GM13977 (cell line): Measurements from ENCODE around the gene EPHB1.

Experiments
- DNase-seq: peaks from one replicate; pipeline ENCODE4 v3.0.0; 2012; ENCODE audit warnings: low spot score
- in situ Hi-C: fragments of 300-500 bp; cut with MboI; formaldehyde crosslinking; loops from one replicate; pipeline ENCODE4 v1.12.0; 2022; ENCODE audit warnings: low sequenced_read_pairs, low pct_unique_long_range_greater_than_20kb, mixed read lengths, inconsistent platforms; ENCODE audit not compliant: unreplicated experiment
- TF ChIP-seq, protein P1 (sequence below): IDR thresholded peaks from 2 replicates; pipeline ENCODE4 v1.5.1; 2012; ENCODE audit warnings: mild to moderate bottlenecking, control low read depth; ENCODE audit not compliant: insufficient read depth; ENCODE audit errors: extremely low read depth, missing control alignments

The EPHB1 gene

GRCh38 chr3:134900482-134900881 is 105.4 kb downstream of the EPHB1 start:
- TF ChIP-seq, protein P1, sequence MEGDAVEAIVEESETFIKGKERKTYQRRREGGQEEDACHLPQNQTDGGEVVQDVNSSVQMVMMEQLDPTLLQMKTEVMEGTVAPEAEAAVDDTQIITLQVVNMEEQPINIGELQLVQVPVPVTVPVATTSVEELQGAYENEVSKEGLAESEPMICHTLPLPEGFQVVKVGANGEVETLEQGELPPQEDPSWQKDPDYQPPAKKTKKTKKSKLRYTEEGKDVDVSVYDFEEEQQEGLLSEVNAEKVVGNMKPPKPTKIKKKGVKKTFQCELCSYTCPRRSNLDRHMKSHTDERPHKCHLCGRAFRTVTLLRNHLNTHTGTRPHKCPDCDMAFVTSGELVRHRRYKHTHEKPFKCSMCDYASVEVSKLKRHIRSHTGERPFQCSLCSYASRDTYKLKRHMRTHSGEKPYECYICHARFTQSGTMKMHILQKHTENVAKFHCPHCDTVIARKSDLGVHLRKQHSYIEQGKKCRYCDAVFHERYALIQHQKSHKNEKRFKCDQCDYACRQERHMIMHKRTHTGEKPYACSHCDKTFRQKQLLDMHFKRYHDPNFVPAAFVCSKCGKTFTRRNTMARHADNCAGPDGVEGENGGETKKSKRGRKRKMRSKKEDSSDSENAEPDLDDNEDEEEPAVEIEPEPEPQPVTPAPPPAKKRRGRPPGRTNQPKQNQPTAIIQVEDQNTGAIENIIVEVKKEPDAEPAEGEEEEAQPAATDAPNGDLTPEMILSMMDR = no peak
- in situ Hi-C loops = no loop called here
- DNase-seq = no peak

DNA sequence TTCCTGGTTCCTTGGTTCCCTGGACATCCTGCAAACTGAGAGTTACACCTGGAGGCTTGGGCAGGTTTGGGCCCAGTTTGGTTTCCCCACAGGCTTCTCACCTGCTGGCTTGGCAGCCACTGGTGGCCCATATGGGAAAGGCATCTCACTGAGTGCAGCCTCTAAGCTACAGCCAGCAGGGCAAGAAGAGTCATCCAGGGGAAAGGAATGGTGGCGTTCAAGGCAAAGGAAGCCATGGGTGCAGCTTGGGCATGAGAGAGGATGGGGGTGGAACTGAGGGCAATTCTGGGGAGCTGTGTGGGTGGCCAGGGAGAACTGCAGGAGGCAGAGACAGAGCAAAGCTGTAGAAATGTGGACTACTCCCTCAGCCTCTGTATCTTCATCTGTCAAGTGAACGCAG is 106.4 kb downstream of the EPHB1 start:
- TF ChIP-seq, protein P1 = no peak
- in situ Hi-C loops = no loop called here
- no peak for DNase-seq

- peak; percentile 34 for DNase-seq
- in situ Hi-C loops = no loop called here
- TF ChIP-seq, protein P1 = no peak
These were observed 108.8 kb downstream of the EPHB1 start for GRCh38 chr3:134903837-134904236.

DNA sequence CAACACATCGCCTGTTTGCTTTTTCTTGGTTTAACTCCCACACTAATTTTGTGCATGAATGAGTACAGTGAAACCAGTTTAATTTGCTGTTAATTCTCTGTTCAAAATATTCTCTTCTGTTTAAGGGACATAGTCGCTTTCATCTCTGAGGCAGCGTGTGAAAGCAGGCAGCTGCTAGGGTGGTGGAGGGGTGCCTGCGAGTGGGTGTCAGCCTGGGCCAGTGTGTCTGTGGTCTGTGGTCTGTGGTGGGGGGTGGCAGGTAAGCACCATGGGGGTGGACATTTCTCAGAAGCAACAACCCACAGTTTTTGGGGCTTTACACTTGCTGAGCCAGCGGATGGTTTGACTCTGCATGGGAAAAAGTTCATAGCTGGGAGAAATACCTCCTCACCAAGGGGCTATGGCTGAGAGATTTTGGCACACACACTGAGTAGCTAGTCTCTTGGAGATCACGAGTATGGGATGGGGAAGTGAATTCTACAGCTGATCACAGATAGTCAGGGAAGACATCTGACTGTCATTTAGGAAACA is 109.2 kb downstream of the EPHB1 start:
- in situ Hi-C loops = no loop called here

DNA sequence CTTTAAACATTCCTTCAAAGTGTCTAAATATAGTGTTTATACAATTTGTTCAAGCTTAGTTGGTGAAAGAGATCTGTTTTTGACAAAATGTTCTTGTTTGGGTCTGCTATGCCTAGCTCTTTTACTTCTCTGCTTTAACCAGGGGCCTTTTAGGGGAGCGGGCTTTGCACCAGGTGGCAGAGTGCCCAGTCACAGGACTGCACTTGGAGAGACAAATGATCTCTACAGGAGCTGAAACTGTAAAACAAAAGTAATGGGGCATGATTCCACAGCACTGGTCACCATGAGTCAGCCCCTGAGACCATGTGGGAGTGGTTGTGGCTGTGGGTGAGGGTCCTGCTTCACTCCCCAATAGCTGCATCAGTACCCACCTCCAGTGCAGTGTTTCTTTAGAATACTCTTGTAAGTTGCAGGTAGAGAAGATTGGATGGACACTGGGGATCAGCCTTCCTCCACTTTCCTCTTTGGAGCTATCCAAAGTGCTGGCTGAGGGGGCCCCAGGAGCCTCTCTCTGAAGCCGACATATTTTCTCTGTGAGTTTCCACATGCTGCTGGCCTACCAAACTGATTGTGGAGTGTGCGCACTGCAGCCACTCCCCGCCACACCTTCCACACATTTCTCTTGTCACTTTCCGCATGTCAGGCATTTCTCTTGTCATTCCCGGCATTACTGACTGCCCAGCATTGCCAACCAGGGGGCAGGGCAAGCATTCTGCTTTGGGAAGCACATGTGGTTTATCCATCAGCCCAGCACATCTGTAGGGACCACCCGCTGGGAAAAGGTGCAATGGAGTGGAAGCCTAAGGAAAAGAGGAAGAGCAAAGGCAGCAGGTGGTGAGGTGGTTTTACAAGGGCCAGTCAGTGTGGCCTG is 110.0 kb downstream of the EPHB1 start:
- TF ChIP-seq, protein P1 = no peak
- in situ Hi-C loops = no loop called here
- DNase-seq = no peak

More for the DNA sequence above, 109.2 kb downstream of the EPHB1 start:
- peak; percentile 78 for DNase-seq
- TF ChIP-seq, protein P1 = no peak

GRCh38 chr3:134905647-134905935 is 110.5 kb downstream of the EPHB1 start:
- in situ Hi-C loops = no loop called here
- DNase-seq = no peak
- TF ChIP-seq, protein P1 = no peak
